Caki2 (cell line): ENCODE data around the gene GDPD5. TPM values are rescaled to one million over a fixed set of nuclear protein-coding genes. Genes with fewer than 3 reads are reported as not detected.

Source experiments
- DNase-seq: peaks from one replicate; pipeline ENCODE4 v3.0.0-alpha.2; 2015; ENCODE audit warnings: low read depth
- in situ Hi-C: cut with HindIII; loops from 2 replicates; pipeline ENCODE4 v1.10.0; 2016; ENCODE audit warnings: low sequenced_read_pairs, low pct_unique_long_range_greater_than_20kb, mixed read lengths
- total RNA-seq: library from RNA; depleted of rRNA; stranded (reverse); fragments of >200 nt; shearing (Covaris generic); gene quantifications from 2 replicates; pipeline ENCODE4 v1.2.3, GENCODE V29; 2014; ENCODE audit warnings: low replicate concordance

Gene GDPD5
- total RNA-seq, 1 experiment from 2014 or later: 1.6 TPM

GRCh38 chr11:75503531-75504099 lies 22.1 kb downstream of the GDPD5 start:
- in situ Hi-C loops: no loop called here
- DNase-seq: no peak

GRCh38 chr11:75502138-75502537 lies 23.6 kb downstream of the GDPD5 start:
- DNase-seq: no peak
- in situ Hi-C loops: no loop called here

GRCh38 chr11:75500742-75501141 lies 25.0 kb downstream of the GDPD5 start:
- no peak for DNase-seq
- in situ Hi-C loops: no loop called here

- in situ Hi-C loops: no loop called here
- DNase-seq: peak; percentile 42
These were observed 26.1 kb downstream of the GDPD5 start for GRCh38 chr11:75499423-75500190.

- no peak for DNase-seq
These were observed 27.0 kb downstream of the GDPD5 start for GRCh38 chr11:75498556-75499255.

GRCh38 chr11:75497788-75498409 lies 27.8 kb downstream of the GDPD5 start:
- in situ Hi-C loops: no loop called here
- no peak for DNase-seq

More at GRCh38 chr11:75498556-75499255, 27.0 kb downstream of the GDPD5 start:
- in situ Hi-C loops: no loop called here

- in situ Hi-C loops: no loop called here
- no peak for DNase-seq
These were observed 29.4 kb downstream of the GDPD5 start for GRCh38 chr11:75496305-75496752.

- no peak for DNase-seq
- in situ Hi-C loops: no loop called here
These were observed 29.9 kb downstream of the GDPD5 start for GRCh38 chr11:75495749-75496304.

- in situ Hi-C loops: no loop called here
- DNase-seq: no peak
These were observed 32.1 kb downstream of the GDPD5 start for GRCh38 chr11:75493626-75494025.

- DNase-seq: no peak
- in situ Hi-C loops: no loop called here
These were observed 33.4 kb downstream of the GDPD5 start for GRCh38 chr11:75492181-75492820.

GRCh38 chr11:75491465-75491864 lies 34.3 kb downstream of the GDPD5 start:
- DNase-seq: no peak
- in situ Hi-C loops: no loop called here

- in situ Hi-C loops: no loop called here
- no peak for DNase-seq
These were observed 35.2 kb downstream of the GDPD5 start for GRCh38 chr11:75490221-75491181.

- in situ Hi-C loops: no loop called here
These were observed 38.4 kb downstream of the GDPD5 start for GRCh38 chr11:75487365-75487764.

GRCh38 chr11:75485742-75486141 lies 40.0 kb downstream of the GDPD5 start:
- DNase-seq: no peak
- in situ Hi-C loops: no loop called here

More at GRCh38 chr11:75487365-75487764, 38.4 kb downstream of the GDPD5 start:
- no peak for DNase-seq

- no peak for DNase-seq
- in situ Hi-C loops: no loop called here
These were observed 42.7 kb downstream of the GDPD5 start for GRCh38 chr11:75482931-75483469.

- in situ Hi-C loops: no loop called here
- DNase-seq: no peak
These were observed 43.7 kb downstream of the GDPD5 start for GRCh38 chr11:75481922-75482606.
